Esophagus squamous epithelium (tissue), 4 donors: Measurements from ENCODE around the gene ADAMTSL3.

Experiments
- POLR2A ChIP-seq, 4 donors: fragments of 450-650 bp; IDR thresholded peaks; one replicate each; pipeline ENCODE4 v1.6.1; 2017; ENCODE audit warnings: antibody characterized with exemption in 4 of 4, mild to moderate bottlenecking in 4 of 4, moderate library complexity in 3 of 4
- TF ChIP-seq, protein P1 (sequence below), 6 experiments: fragments of 450-650 bp in 4 of 6; fragments of 200-600 bp in 2 of 6; sonication (generic) in 2 of 6; IDR thresholded peaks; one replicate each; pipeline ENCODE4 v1.5.1; 2016 to 2019; ENCODE audit warnings: antibody characterized with exemption in 6 of 6, mild to moderate bottlenecking in 4 of 6, moderate library complexity in 4 of 6

DNA sequence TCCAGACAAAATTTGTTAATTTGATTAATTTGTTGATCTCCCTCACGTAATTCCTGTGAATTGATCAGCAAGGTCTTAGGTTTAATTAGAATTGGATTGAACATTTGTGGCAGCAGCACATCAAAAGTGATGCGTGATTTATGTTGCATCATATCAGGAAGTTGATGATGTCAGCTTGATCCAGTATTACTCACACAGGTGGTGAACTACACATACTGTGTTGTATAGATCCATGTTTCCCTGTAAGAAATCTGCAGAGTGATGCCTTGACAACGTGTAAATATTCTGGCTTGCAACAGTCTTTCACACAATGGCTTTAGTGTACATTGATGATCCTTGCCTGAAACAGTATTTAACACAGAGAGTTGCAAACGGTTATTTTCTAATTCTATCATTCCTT lies 200.4 kb downstream of the ADAMTSL3 start:
- TF ChIP-seq, protein P1, sequence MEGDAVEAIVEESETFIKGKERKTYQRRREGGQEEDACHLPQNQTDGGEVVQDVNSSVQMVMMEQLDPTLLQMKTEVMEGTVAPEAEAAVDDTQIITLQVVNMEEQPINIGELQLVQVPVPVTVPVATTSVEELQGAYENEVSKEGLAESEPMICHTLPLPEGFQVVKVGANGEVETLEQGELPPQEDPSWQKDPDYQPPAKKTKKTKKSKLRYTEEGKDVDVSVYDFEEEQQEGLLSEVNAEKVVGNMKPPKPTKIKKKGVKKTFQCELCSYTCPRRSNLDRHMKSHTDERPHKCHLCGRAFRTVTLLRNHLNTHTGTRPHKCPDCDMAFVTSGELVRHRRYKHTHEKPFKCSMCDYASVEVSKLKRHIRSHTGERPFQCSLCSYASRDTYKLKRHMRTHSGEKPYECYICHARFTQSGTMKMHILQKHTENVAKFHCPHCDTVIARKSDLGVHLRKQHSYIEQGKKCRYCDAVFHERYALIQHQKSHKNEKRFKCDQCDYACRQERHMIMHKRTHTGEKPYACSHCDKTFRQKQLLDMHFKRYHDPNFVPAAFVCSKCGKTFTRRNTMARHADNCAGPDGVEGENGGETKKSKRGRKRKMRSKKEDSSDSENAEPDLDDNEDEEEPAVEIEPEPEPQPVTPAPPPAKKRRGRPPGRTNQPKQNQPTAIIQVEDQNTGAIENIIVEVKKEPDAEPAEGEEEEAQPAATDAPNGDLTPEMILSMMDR (IDR thresholded peaks at IDR 0.05) = no peak
- no peak for TF ChIP-seq POLR2A (IDR thresholded peaks at IDR 0.05)
